Stimulated activated CD8-positive, alpha-beta memory T cell treated with anti-CD3 and anti-CD28 coated beads, Interleukin-7, amount 100 ng/mL, for 48 hours (primary cell): ENCODE measurements around the gene PDE4A.
"Not testable (repeated sequence)": the region's sequence is repeated elsewhere in the genome, so short reads cannot be mapped to it uniquely, and the experiment has no call there.

Source experiments
- DNase-seq, 2 donors: peaks; one replicate each; pipeline ENCODE4 v3.0.0-alpha.2; 2020; ENCODE audit warnings: low read depth in 1 of 2; ENCODE audit errors: extremely low read depth in 1 of 2

PDE4A gene

GRCh38 chr19:10420444-10421239, at the start of gene PDE4A:
PDE4A (plus strand) TSS chr19:10420538; CDS start chr19:10420765, 227 bp downstream.
- DNase-seq, result no peak

DNA sequence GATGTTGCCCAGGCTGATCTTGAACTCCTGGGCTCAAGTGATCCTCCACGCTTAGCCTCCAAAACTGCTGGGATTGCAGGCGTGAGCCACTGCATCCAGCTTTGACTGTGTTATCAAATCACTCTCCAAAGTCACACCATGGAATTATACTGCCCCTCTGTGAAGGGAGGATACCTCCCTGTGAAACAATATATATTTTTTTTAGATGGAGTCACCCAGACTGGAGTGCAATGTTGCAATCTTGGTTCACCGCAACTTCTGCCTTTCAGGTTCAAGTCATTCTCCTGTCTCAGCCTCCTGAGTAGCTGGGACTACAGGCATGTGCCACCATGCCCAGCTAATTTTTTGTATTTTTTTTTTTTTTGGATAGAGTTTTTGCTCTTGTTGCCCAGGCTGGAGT, 47.6 kb upstream of the PDE4A start:
- no peak for DNase-seq

- no peak for DNase-seq
These were observed 45.4 kb upstream of the PDE4A start for GRCh38 chr19:10374931-10375330.

GRCh38 chr19:10377140-10377640, 43.1 kb upstream of the PDE4A start:
- DNase-seq, result not testable (repeated sequence)

DNA sequence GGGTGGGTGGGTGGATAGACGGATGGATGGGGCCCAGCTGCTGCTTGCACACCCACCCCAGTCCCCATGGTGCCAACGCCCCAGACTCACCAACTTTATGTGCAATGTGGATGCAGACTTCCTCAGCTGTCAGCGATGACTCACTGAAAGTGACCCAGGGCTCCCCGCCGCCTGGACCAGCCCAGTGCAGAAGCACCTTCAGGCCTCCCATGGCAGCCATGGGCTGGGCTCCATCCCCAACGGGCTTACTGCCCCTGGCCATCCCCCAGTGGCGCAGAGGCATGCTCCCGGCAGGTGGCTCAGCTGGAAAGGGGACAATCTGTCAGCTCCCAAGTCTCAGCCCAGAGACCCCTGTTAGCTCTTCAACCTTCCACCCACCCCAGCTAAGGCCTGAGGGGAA, 42.2 kb upstream of the PDE4A start:
- no peak for DNase-seq

DNA sequence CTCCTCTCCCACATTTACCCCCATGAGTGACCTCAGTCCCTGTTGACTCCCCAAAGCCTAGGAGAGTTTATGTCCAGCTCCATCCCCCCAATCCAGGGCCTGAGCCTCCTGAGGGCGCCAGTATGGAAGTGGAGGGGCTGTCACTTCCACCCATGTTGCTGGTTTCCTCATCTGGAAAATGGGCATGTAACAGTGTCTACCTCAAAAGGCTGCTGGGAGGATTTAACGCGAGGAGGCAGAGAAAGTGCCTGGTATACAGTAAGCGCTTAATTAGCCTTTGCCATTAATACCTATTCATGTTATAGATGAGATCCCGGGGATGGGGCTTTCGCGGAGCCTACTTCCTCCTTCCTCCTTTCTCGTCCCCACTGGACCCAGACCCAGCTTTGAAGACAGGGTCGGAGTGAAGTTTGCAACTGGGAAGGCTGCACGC, 40.4 kb upstream of the PDE4A start:
- DNase-seq, result no peak

DNA sequence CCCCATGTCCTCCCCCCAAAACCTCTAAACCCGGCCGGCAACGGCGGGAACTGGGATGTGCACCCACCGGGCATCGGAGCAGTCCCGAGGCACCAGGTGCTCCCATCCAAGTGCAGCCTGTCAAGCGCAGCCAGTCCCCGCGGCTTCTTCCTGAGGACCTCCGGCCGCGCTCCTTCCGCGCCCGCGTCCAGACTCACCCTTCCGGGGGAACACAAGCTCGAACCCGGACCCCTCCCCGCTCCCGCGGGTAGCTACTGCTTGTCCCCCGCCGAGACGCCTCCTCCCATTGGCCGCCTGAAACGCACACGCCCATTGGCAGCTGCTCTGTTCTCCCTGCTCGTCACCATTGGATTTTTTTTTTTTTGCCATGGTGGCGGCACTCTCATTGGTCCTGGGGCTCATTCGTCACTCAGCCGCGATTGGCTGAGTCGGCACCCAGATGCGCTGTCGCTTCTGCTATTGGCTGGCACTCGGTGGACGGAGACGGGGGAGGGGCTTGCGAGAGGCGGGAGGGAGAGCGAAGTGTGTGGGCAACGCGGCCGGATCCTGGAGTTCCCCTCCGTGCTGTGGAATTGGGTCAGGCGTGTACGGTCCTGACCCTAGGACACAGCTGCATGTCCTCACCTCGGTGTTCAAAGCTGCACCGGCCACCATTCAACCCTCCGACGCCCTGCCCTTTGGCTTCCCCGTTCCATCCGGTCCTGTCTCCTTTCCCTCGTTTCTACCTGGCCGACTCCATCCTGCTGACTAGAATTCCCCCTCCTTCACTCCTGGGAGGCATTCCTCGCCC, 39.8 kb upstream of the PDE4A start, which contains the start of gene TYK2:
TYK2 (minus strand) TSS at position 260 of the 790 bp plus-strand sequence. CDS start 2,166 bp downstream, outside the sequence.
- peak; percentile 86 to 94 for DNase-seq

GRCh38 chr19:10383223-10383499, 37.2 kb upstream of the PDE4A start:
- not testable (repeated sequence) for DNase-seq

DNA sequence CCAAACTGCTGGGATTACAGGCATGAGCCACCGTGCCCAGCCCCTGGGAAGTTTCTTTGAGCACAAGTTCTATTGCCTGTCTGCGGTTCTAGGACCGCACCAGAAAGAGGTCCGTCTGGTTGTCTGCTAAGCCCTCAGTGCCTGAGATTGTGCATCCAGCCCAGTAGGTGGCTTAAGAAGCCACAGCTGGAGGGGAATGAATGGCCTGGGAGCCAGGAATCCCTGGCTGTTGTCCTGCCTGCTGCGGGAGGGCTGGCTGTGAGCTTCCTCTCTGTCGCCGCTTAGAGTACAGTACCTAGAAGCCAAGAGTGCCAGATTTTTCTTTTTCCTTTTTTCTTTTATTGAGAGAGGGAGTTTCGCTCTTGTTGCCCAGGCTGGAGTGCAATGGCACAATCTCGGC, 35.8 kb upstream of the PDE4A start:
- DNase-seq, result no peak

GRCh38 chr19:10388957-10389356, 31.4 kb upstream of the PDE4A start:
- DNase-seq, result peak; percentile 35 to 61

DNA sequence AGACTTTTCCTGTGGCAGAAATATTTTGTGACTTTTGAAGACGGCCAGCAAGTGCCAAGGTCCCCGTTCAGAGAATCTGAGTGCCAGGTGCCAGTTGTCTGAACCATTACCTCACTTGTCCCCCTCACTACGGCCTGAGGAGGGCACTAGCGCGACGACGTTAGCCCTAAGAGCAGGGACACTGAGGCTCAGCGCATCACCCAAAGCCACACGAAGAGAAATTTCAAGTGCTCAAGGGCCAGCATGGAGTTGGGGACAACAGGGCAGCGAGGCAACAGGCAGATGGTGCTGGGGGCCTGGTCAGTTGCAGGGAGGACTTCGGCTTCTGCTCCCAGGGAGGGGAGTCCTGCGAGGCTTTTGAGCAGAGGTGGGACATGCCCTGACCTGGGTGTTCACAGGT, 30.5 kb upstream of the PDE4A start:
- no peak for DNase-seq

DNA sequence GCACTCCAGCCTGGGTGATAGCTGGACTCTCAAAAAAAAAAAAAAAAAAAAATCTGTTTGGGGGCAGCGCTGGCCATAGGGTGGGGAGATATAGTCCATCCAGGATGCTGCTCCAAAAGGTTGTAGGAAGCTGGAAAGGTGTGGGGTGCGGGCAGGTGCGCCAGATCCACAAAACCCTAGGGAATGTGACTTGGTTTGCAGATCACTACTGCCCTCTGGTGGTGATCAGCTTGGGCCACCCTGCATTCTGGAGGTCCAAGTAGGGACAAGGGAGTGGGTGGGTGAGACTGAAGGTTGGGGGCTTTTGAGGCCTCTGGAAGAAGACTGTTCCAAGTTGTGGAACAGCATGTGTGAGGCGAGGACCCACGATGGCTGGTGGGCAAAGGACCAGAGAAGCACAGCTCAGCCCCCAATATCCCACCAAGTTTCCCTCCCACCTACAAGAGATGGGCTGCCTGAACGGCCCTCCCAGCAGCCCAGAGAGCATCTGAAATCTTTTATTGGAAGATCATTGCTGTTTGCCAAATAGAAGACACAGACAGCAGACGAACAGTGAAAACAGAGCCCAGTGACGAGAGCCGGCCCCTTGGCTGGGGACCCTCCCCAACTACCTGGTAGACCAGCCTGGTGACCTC, 29.6 kb upstream of the PDE4A start:
- DNase-seq, result peak in 1 of 2 donors; percentile 47

DNA sequence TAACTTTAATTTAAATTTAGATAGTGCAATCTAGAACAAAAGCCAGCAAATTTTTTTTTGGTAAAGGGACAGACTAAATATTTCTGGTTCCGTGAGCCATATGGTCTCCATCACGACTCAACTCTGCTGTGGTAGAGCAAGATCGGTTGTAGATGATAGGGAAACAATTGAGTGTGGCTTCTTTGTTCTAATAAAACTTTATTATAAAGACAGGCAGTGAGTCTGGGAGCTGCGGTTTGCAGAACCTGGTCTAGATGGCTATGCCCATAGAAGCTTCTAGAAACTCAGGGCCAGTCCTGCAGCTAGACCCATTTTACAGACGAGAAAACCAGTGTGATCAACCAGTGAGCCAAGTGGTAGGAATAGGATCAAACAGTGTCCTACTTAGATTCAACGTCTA, 28.2 kb upstream of the PDE4A start:
- no peak for DNase-seq

DNA sequence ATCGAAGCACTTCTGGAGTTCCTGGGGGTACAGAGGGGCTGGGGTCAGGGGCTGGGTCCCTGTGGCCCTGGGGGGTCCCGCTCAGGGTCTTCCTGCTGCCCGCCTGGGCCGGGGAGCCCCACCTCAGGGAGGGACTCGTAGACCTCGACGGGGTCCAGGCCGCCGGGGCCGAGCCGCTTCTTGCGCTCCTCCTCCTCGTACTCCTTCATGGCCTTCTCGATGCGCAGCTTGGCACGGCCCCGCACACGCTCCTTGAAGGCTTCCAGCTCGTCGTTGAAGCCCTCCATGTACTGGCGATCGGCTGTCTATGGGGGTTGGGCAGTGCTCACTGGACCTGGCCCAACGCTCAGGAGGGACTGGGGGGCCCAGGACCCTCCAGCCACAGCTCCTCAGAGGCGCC, 27.2 kb upstream of the PDE4A start:
- DNase-seq, result no peak

GRCh38 chr19:10395003-10395402, 25.3 kb upstream of the PDE4A start:
- DNase-seq, result no peak

GRCh38 chr19:10395436-10395835, 24.9 kb upstream of the PDE4A start:
- DNase-seq, result no peak

GRCh38 chr19:10395917-10396316, 24.4 kb upstream of the PDE4A start:
- no peak for DNase-seq

DNA sequence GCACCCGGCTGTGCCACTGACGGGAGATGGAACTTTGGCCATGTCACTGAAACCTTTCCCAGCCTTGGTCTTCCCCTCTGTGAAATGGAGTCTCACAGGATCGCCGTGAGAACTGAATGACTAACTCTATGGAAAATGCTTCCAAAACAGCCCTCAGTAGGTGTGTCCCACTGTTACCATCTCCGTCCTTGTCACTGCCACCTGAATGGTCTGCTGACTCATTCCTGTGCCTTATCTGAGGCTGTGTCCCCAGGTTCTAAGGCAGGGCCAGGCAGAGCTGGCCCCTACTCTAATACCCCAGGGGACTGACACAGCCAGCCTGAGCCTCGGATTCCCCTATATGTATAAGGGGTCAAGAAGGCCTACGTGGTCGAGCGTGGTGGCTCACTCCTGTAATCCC, 21.5 kb upstream of the PDE4A start:
- no peak for DNase-seq

- not testable (repeated sequence) for DNase-seq
These were observed 21.0 kb upstream of the PDE4A start for GRCh38 chr19:10399340-10399739.

DNA sequence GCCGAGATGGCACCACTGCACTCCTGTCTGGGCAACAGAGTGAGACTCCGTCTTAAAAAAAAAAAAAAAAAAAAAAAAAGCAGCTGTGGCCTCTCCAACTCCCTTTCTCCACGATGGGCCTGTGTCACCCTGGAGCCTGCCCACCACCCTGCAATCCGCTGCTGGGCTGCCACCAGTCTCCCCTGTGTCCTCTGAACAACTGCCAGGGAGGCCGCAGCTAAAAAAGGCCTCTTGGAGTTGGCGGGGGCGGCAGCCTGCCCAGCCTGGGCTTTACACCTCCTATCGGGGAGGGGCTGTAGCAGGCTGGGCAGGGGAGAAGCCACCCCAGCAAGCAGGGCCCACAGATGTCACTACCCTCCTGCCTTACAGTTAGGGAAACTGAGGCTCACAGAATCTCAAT, 20.5 kb upstream of the PDE4A start:
- no peak for DNase-seq

- no peak for DNase-seq
These were observed 17.8 kb upstream of the PDE4A start for GRCh38 chr19:10402441-10403038.
